Osteoblast (primary cell): Measurements from ENCODE around the gene EXOC2. TPM values are rescaled to one million over a fixed set of nuclear protein-coding genes. Genes with fewer than 3 reads are reported as not detected.

ENCODE experiments used
- DNase-seq: peaks from one replicate; pipeline ENCODE4 v3.0.0; 2011; ENCODE audit warnings: low spot score, mixed read lengths; ENCODE audit not compliant: insufficient read length; ENCODE audit errors: missing footprints
- H2AFZ ChIP-seq: 2 replicates; pipeline ENCODE4 v1.6.0; 2011; ENCODE audit warnings: mild to moderate bottlenecking, low read length
- H3K27ac ChIP-seq: 2 replicates; pipeline ENCODE4 v1.5.1; 2011; ENCODE audit warnings: mild to moderate bottlenecking, low read depth, low read length, moderate library complexity
- H3K27me3 ChIP-seq: 2 replicates; pipeline ENCODE4 v1.6.0; 2012; ENCODE audit warnings: mild to moderate bottlenecking, control low read depth, inconsistent platforms, low read length, moderate library complexity; ENCODE audit not compliant: insufficient read depth
- H3K36me3 ChIP-seq: 2 replicates; pipeline ENCODE4 v1.5.1; 2011; ENCODE audit warnings: mild to moderate bottlenecking, low read length, control low read depth, moderate library complexity; ENCODE audit not compliant: insufficient read depth
- H3K4me1 ChIP-seq: 2 replicates; pipeline ENCODE4 v1.5.1; 2011; ENCODE audit warnings: mild to moderate bottlenecking, low read length, control low read depth, moderate library complexity; ENCODE audit not compliant: insufficient read depth
- H3K4me2 ChIP-seq: 2 replicates; pipeline ENCODE4 v1.6.0; 2011; ENCODE audit warnings: mild to moderate bottlenecking, low read length; ENCODE audit not compliant: insufficient read depth
- H3K4me3 ChIP-seq: fragments of 200-600 bp; sonication (generic); 3 replicates; pipeline ENCODE4 v1.5.1; 2012; ENCODE audit warnings: mild to moderate bottlenecking, low read length, inconsistent platforms; ENCODE audit not compliant: insufficient read depth
- H3K79me2 ChIP-seq: 2 replicates; pipeline ENCODE4 v1.6.0; 2012; ENCODE audit warnings: mild to moderate bottlenecking, low read length, control low read depth, inconsistent platforms; ENCODE audit not compliant: insufficient read depth
- H3K9me3 ChIP-seq: 2 replicates; pipeline ENCODE4 v1.5.1; 2011; ENCODE audit warnings: low read depth, low read length, control low read depth
- H4K20me1 ChIP-seq: 2 replicates; pipeline ENCODE4 v1.6.0; 2012; ENCODE audit warnings: mild to moderate bottlenecking, low read length, control low read depth; ENCODE audit not compliant: insufficient read depth
- CTCF ChIP-seq: IDR thresholded peaks from 2 replicates; pipeline ENCODE4 v1.5.1; 2011; ENCODE audit warnings: mild to moderate bottlenecking, low read depth, low read length, moderate library complexity; ENCODE audit errors: extremely low read depth
- total RNA-seq: library from RNA; depleted of rRNA; stranded (reverse); fragments of >200 nt; gene quantifications from 2 replicates; pipeline ENCODE4 v1.2.3, GENCODE V29; 2012

The EXOC2 gene
- total RNA-seq, 1 donor, result 19.5 TPM

GRCh38 chr6:515267-515666 is 177.7 kb downstream of the EXOC2 start:
- H3K27ac ChIP-seq, result no peak overlapping the region

GRCh38 chr6:514396-514978 is 178.5 kb downstream of the EXOC2 start:
- Histone ChIP-seq H3K9me3 (no peaks in the 10 kb centered on the region), H3K36me3 (no peaks in the 10 kb centered on the region), H2AFZ (no peak overlapping the region), H3K27me3 (no peaks in the 10 kb centered on the region), H3K4me2 (no peak overlapping the region), H3K27ac (no peak overlapping the region), H3K4me3 (no peak overlapping the region), H4K20me1 (no peaks in the 10 kb centered on the region), H3K79me2 (no peaks in the 10 kb centered on the region), H3K4me1 (no peaks in the 10 kb centered on the region)
- TF ChIP-seq CTCF, result no peak
- DNase-seq, result no peak

More at GRCh38 chr6:515267-515666, 177.7 kb downstream of the EXOC2 start:
- Histone ChIP-seq H3K4me2 (no peak overlapping the region), H3K4me3 (no peak overlapping the region), H2AFZ (no peak overlapping the region), H4K20me1 (no peaks in the 10 kb centered on the region), H3K27me3 (no peaks in the 10 kb centered on the region), H3K36me3 (no peaks in the 10 kb centered on the region), H3K4me1 (no peaks in the 10 kb centered on the region), H3K9me3 (no peaks in the 10 kb centered on the region), H3K79me2 (no peaks in the 10 kb centered on the region)
- no peak for DNase-seq
- no peak for TF ChIP-seq CTCF

- TF ChIP-seq CTCF, result no peak
- Histone ChIP-seq H3K4me2 (no peak overlapping the region), H3K79me2 (no peaks in the 10 kb centered on the region), H4K20me1 (no peaks in the 10 kb centered on the region), H3K27ac (no peak overlapping the region), H3K4me1 (no peaks in the 10 kb centered on the region), H2AFZ (no peak overlapping the region), H3K4me3 (no peak overlapping the region), H3K27me3 (no peaks in the 10 kb centered on the region), H3K9me3 (no peaks in the 10 kb centered on the region), H3K36me3 (no peaks in the 10 kb centered on the region)
- DNase-seq, result peak; percentile 66
Observed at GRCh38 chr6:513961-514360, 179.0 kb downstream of the EXOC2 start.

GRCh38 chr6:513058-513457 is 179.9 kb downstream of the EXOC2 start:
- no peak overlapping the region for H2AFZ ChIP-seq
- DNase-seq, result no peak

More at GRCh38 chr6:513058-513457, 179.9 kb downstream of the EXOC2 start:
- H4K20me1 ChIP-seq, result no peaks in the 10 kb centered on the region
- H3K9me3 ChIP-seq, result no peaks in the 10 kb centered on the region
- no peaks in the 10 kb centered on the region for H3K36me3 ChIP-seq
- no peak overlapping the region for H3K4me2 ChIP-seq
- H3K27me3 ChIP-seq, result no peaks in the 10 kb centered on the region
- H3K4me3 ChIP-seq, result no peak overlapping the region
- H3K4me1 ChIP-seq, result no peaks in the 10 kb centered on the region
- no peak for TF ChIP-seq CTCF
- H3K79me2 ChIP-seq, result no peaks in the 10 kb centered on the region
- H3K27ac ChIP-seq, result no peak overlapping the region
